ENCODE data around the gene PPP2R2C.

- TF ChIP-seq CTCF (IDR thresholded peaks at IDR 0.05; ENCODE audit: borderline replicate concordance, extremely low read depth, low read length, poor library complexity, severe bottlenecking) (no peak), EZH2 (IDR thresholded peaks at IDR 0.05; ENCODE audit: borderline replicate concordance, low read depth, low read length, severe bottlenecking) (no peak)
Measured at GRCh38 chr4:6273661-6273990, 198.8 kb downstream of the PPP2R2C start.
